ENCODE data around the gene NHLRC4.
A peak's percentile ranks its signal among the peaks of the same experiment; 100 is the strongest.

Gene NHLRC4

GRCh38 chr16:582614-583331 is 16.0 kb downstream of the NHLRC4 start:
- no peak for DNase-seq (ENCODE audit: low read depth, low spot score)

- DNase-seq (ENCODE audit: low read depth, low spot score): no peak
These were observed 16.6 kb downstream of the NHLRC4 start for GRCh38 chr16:583470-583814.

GRCh38 chr16:583815-584591 is 17.2 kb downstream of the NHLRC4 start:
- no peak for DNase-seq (ENCODE audit: low read depth, low spot score)

- DNase-seq (ENCODE audit: low read depth, low spot score): peak; percentile 35
These were observed 18.5 kb downstream of the NHLRC4 start for GRCh38 chr16:585351-585750.

- no peak for DNase-seq (ENCODE audit: low read depth, low spot score)
These were observed 19.3 kb downstream of the NHLRC4 start for GRCh38 chr16:586047-586644.

- no peak for DNase-seq (ENCODE audit: low read depth, low spot score)
These were observed 20.1 kb downstream of the NHLRC4 start for GRCh38 chr16:586645-587590.

- DNase-seq (ENCODE audit: low read depth, low spot score): peak; percentile 67
These were observed 21.8 kb downstream of the NHLRC4 start for GRCh38 chr16:588639-588888.

- DNase-seq (ENCODE audit: low read depth, low spot score): peak; percentile 98
These were observed 22.3 kb downstream of the NHLRC4 start for GRCh38 chr16:588889-589657.

GRCh38 chr16:589658-590187 is 22.9 kb downstream of the NHLRC4 start, which contains the start of gene RAB40C:
Gene RAB40C, plus strand, starts transcription at chr16:590066. Its CDS starts 226 bp downstream, at chr16:590292.
- peak; percentile 97 for DNase-seq (ENCODE audit: low read depth, low spot score)

GRCh38 chr16:590188-590814 is 23.5 kb downstream of the NHLRC4 start:
- peak; percentile 32 for DNase-seq (ENCODE audit: low read depth, low spot score)

GRCh38 chr16:590815-591200 is 24.0 kb downstream of the NHLRC4 start:
- DNase-seq (ENCODE audit: low read depth, low spot score): no peak

- no peak for DNase-seq (ENCODE audit: low read depth, low spot score)
These were observed 24.4 kb downstream of the NHLRC4 start for GRCh38 chr16:591231-591630.

- no peak for DNase-seq (ENCODE audit: low read depth, low spot score)
These were observed 25.2 kb downstream of the NHLRC4 start for GRCh38 chr16:591892-592517.

GRCh38 chr16:592518-593306 is 25.9 kb downstream of the NHLRC4 start:
- no peak for DNase-seq (ENCODE audit: low read depth, low spot score)

GRCh38 chr16:593406-593805 is 26.6 kb downstream of the NHLRC4 start:
- DNase-seq (ENCODE audit: low read depth, low spot score): no peak

- no peak for DNase-seq (ENCODE audit: low read depth, low spot score)
These were observed 27.0 kb downstream of the NHLRC4 start for GRCh38 chr16:593807-594206.

GRCh38 chr16:595094-595528 is 28.3 kb downstream of the NHLRC4 start:
- DNase-seq (ENCODE audit: low read depth, low spot score): no peak

- DNase-seq (ENCODE audit: low read depth, low spot score): no peak
These were observed 29.3 kb downstream of the NHLRC4 start for GRCh38 chr16:595942-596735.
